GM18499 (cell line): Measurements from ENCODE around the gene LGALS3BP.

ENCODE experiments used
- ATAC-seq: cut with Tn5 transposase; IDR thresholded peaks from one replicate; pipeline ENCODE4 v1.9.1; 2021; ENCODE audit warnings: moderate number of reproducible peaks; ENCODE audit not compliant: insufficient read depth, unreplicated experiment

LGALS3BP gene

DNA sequence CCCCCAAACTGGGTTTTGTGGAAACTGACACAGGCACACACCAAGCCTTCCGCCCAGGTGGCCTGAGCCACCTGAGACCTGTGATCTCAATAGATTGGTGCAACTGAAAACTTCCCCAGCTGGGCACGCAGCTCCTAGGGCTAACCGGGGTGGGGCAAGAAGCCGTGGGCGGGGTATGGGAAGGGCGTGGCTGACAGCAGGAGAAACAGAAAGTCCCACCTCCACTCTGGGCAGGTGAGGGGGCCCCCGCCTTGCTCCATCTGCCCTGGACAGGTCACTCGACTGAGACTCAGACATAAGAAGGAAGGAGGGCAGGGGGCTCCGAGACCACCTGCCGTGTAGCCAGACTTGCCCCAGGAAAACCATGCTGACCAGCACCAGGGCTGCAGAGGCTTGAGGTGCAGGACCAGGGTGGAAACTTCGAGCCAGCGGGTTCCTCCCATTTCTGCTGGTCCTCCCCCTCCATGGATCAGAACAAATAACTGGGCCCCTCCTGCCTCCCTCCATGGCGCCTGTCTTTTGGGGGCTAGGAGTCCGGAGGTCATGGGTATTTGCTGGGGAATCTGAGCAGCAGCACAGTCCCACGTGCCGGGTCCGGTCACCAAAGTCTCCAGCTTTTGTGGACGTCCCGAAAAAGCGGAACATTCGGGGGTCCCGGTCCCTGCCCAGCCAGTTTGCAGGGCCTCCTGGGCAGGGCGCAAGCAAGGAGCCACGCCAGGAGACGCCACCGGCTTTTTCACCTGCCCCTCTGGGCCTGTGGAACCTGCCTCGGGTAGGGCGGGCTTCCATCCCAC, 55.9 kb downstream of the LGALS3BP start:
- ATAC-seq, result no peak

GRCh38 chr17:78922816-78923498, 56.8 kb downstream of the LGALS3BP start:
- no peak for ATAC-seq

GRCh38 chr17:78921437-78921971, 58.2 kb downstream of the LGALS3BP start:
- no peak for ATAC-seq
